Liver (tissue), 9 donors: ENCODE measurements around the gene GOLGA6L1. TPM values are rescaled to one million over a fixed set of nuclear protein-coding genes. Genes with fewer than 3 reads are reported as not detected.
"Not testable (repeated sequence)": the region's sequence is repeated elsewhere in the genome, so short reads cannot be mapped to it uniquely, and the experiment has no call there.

ENCODE experiments used
- DNase-seq: peaks from one replicate; pipeline ENCODE4 v3.0.0-alpha.2; 2017; ENCODE audit warnings: low spot score
- H3K27ac ChIP-seq, 2 donors: one replicate each; pipeline ENCODE4 v1.7.0; 2013; ENCODE audit warnings: inconsistent platforms in 2 of 2, low read length in 2 of 2, control low read depth in 1 of 2, low read depth in 1 of 2, mild to moderate bottlenecking in 1 of 2
- H3K27me3 ChIP-seq, 4 donors: one replicate each; pipeline versions ENCODE4 v1.6.1 to v1.7.0; 2013; ENCODE audit warnings: low read length in 3 of 4, inconsistent platforms in 1 of 4, mild to moderate bottlenecking in 1 of 4, moderate library complexity in 1 of 4; ENCODE audit not compliant: control insufficient read depth in 4 of 4, insufficient read depth in 4 of 4
- H3K36me3 ChIP-seq, 4 donors: one replicate each; pipeline versions ENCODE4 v1.6.1 to v1.7.0; 2013; ENCODE audit warnings: low read length in 3 of 4, mild to moderate bottlenecking in 3 of 4, low read depth in 1 of 4, moderate library complexity in 1 of 4; ENCODE audit not compliant: control insufficient read depth in 4 of 4, insufficient read depth in 3 of 4
- H3K4me1 ChIP-seq, 4 donors: one replicate each; pipeline versions ENCODE4 v1.6.1 to v1.7.0; 2013; ENCODE audit warnings: low read length in 3 of 4, mild to moderate bottlenecking in 3 of 4, moderate library complexity in 1 of 4; ENCODE audit not compliant: control insufficient read depth in 4 of 4, insufficient read depth in 4 of 4
- H3K4me3 ChIP-seq, 3 donors: one replicate each; pipeline versions ENCODE4 v1.6.1 to v1.7.0; 2013; ENCODE audit warnings: low read length in 3 of 3, control low read depth in 1 of 3, low read depth in 1 of 3, mild to moderate bottlenecking in 1 of 3
- H3K9ac ChIP-seq, 2 donors: one replicate each; pipeline ENCODE4 v1.7.0; 2013; ENCODE audit warnings: low read length in 2 of 2, mild to moderate bottlenecking in 2 of 2, moderate library complexity in 2 of 2, control low read depth in 1 of 2, low read depth in 1 of 2
- H3K9me3 ChIP-seq, 4 donors: one replicate each; pipeline versions ENCODE4 v1.6.1 to v1.7.0; 2013; ENCODE audit warnings: low read length in 3 of 4; ENCODE audit not compliant: control insufficient read depth in 4 of 4
- EGR1 ChIP-seq, 2 donors: IDR thresholded peaks; 2 replicates each; pipeline ENCODE4 v1.6.1; 2016 to 2018; ENCODE audit warnings: antibody characterized with exemption in 2 of 2, low read depth in 2 of 2
- FOXA1 ChIP-seq: IDR thresholded peaks from 2 replicates; pipeline ENCODE4 v1.6.1; 2016; ENCODE audit warnings: antibody characterized with exemption
- FOXA2 ChIP-seq: IDR thresholded peaks from 2 replicates; pipeline ENCODE4 v1.6.1; 2016; ENCODE audit warnings: antibody characterized with exemption
- HNF4A ChIP-seq, 2 donors: conservative IDR thresholded peaks; 2 replicates each; pipeline ENCODE4 v1.6.1; 2016; ENCODE audit warnings: antibody characterized with exemption in 2 of 2, mild to moderate bottlenecking in 2 of 2
- HNF4G ChIP-seq: IDR thresholded peaks from 2 replicates; pipeline ENCODE4 v1.6.1; 2016; ENCODE audit warnings: antibody characterized with exemption
- RAD21 ChIP-seq, 2 donors: IDR thresholded peaks; 2 replicates each; pipeline ENCODE4 v1.6.1; 2016; ENCODE audit warnings: antibody characterized with exemption in 2 of 2, mild to moderate bottlenecking in 2 of 2
- SP1 ChIP-seq: IDR thresholded peaks from 2 replicates; pipeline ENCODE4 v1.6.1; 2018; ENCODE audit warnings: antibody characterized with exemption, mild to moderate bottlenecking
- TAF1 ChIP-seq: conservative IDR thresholded peaks from 2 replicates; pipeline ENCODE4 v1.6.1; 2016; ENCODE audit warnings: antibody characterized with exemption, mild to moderate bottlenecking
- WGBS: extraction: QIAGEN DNeasy Blood & Tissue Kit; methylation state at CpG from one replicate; pipeline ENCODE4 v1.1.7; 2013; 5-methylcytosine and 5-hydroxymethylcytosine counted together
- polyA plus RNA-seq, 2 donors: library from polyadenylated mRNA; stranded (reverse) in 1 of 2; unstranded in 1 of 2; fragments of 200-250 nt in 1 of 2; fragments of >200 nt in 1 of 2; fragmentation: Nextera tagmentation in 1 of 2; extraction: Ambion mirVana in 1 of 2; gene quantifications; one replicate each; pipeline versions ENCODE4 v1.2.1 to v1.2.3, GENCODE V29; 2013 to 2015
- total RNA-seq, 2 donors: library from RNA; depleted of rRNA; stranded (reverse); fragments of >200 nt; gene quantifications; one replicate each; pipeline ENCODE4 v1.2.3, GENCODE V29; 2014
- TF ChIP-seq, protein P1 (sequence below): IDR thresholded peaks from 2 replicates; pipeline ENCODE4 v1.6.1; 2016; ENCODE audit warnings: antibody characterized with exemption, mild to moderate bottlenecking
- TF ChIP-seq, protein P2 (sequence below): IDR thresholded peaks from 2 replicates; pipeline ENCODE4 v1.6.1; 2016; ENCODE audit warnings: antibody characterized with exemption
- donor health status: healthy.
- donor health status: healthy.
- donor health status: healthy.
- donor health status: healthy.
- donor health status: healthy.

The GOLGA6L1 gene
- total and polyA plus RNA-seq, 4 donors = not detected

DNA sequence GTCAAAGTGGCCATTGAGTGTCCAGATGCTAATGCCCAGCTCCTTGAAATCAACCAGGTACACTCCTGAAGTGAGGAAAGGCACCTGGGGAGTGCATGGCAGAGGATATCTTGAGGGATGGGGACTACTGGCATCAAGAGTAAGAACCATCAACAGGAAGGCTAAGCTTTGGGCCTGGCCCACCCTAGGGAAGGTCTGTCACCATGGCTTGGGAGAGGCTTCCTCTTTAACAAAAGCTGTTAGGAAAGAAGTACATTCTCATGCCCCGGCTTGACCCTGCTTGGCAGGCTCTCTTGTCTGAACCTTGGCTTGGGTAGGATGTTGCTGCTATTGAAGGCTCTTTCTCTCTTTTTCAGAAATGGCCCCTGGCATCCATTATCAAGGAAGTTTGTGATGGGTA, 53.5 kb downstream of the GOLGA6L1 start:
- no peak for DNase-seq
- Histone ChIP-seq H3K27me3 (peaks cover 0 to 3% (median 0%) of the 10 kb centered on the region in 4 donors), H3K9me3 (no peaks in the 10 kb centered on the region), H3K4me1 (no peaks in the 10 kb centered on the region), H3K9ac (no peak overlapping the region), H3K27ac (no peak overlapping the region), H3K36me3 (no peaks in the 10 kb centered on the region), H3K4me3 (no peak overlapping the region)
- no peak for TF ChIP-seq SP1
- TF ChIP-seq, protein P1, sequence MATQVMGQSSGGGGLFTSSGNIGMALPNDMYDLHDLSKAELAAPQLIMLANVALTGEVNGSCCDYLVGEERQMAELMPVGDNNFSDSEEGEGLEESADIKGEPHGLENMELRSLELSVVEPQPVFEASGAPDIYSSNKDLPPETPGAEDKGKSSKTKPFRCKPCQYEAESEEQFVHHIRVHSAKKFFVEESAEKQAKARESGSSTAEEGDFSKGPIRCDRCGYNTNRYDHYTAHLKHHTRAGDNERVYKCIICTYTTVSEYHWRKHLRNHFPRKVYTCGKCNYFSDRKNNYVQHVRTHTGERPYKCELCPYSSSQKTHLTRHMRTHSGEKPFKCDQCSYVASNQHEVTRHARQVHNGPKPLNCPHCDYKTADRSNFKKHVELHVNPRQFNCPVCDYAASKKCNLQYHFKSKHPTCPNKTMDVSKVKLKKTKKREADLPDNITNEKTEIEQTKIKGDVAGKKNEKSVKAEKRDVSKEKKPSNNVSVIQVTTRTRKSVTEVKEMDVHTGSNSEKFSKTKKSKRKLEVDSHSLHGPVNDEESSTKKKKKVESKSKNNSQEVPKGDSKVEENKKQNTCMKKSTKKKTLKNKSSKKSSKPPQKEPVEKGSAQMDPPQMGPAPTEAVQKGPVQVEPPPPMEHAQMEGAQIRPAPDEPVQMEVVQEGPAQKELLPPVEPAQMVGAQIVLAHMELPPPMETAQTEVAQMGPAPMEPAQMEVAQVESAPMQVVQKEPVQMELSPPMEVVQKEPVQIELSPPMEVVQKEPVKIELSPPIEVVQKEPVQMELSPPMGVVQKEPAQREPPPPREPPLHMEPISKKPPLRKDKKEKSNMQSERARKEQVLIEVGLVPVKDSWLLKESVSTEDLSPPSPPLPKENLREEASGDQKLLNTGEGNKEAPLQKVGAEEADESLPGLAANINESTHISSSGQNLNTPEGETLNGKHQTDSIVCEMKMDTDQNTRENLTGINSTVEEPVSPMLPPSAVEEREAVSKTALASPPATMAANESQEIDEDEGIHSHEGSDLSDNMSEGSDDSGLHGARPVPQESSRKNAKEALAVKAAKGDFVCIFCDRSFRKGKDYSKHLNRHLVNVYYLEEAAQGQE = no peak
- no peak for TF ChIP-seq HNF4G
- no peak for TF ChIP-seq FOXA1
- no peak for TF ChIP-seq RAD21 (IDR thresholded peaks at IDR 0.05)
- TF ChIP-seq TAF1 = no peak
- no peak for TF ChIP-seq EGR1 (IDR thresholded peaks at IDR 0.05; ENCODE audit: low read depth in 2 of 2)
- WGBS = 88% methylated on average over 1 of the region's 1 CpG

DNA sequence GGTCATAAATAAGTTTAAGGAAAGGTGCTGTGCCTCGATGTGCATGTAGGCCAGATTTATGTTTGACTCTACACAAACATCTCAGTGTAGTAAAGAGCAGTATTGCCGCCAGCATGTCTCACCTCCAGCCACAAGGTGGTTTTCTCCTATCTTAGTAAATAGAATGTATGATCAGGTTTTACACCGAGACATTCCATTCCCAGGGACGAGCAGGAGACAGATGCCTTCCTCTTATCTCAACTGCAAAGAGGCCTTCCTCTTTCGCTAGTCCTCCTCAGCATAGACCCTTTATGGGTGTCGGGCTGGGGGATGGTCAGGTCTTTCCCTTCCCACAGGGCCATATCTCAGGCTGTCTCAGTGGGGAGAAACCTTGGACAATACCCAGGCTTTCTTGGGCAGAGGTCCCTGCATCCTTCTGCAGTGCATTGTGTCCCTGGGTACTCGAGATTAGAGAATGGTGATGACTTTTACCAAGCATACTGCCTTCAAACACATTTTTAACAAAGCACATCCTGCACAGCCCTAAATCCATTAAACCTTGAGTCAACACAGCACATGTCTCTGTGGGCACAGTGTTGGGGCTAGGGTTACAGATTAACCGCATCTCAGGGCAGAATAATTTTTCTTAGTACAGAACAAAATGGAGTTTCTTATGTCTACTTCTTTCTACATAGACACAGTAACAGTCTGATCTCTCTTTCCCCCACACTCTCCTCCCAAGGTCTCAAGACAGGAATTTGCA, 54.5 kb downstream of the GOLGA6L1 start:
- not testable (repeated sequence) for H3K4me1 ChIP-seq, H3K4me3 ChIP-seq, H3K27me3 ChIP-seq, DNase-seq, H3K9ac ChIP-seq, H3K27ac ChIP-seq, H3K9me3 ChIP-seq, H3K36me3 ChIP-seq
- 58% methylated on average over 8 of the region's 8 CpGs for WGBS

DNA sequence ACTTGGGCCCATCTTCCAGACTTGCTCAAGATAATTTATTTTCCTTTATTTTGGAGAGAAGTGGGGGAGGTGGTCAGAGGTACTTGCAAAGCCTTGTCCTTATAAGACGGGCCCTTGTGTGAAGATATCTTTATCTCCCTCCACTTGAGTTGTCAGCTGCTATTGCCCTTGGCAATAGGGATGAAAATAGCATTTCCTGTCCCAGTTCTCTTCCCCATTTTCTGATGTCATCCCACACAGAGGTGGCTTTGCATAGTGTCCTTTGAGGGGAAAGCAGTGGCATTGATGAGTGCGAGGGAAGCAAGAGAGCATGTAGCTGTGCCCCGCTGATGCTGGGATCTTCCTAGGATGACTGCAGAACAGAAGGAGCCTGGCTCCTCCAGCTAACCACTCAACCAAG, 55.4 kb downstream of the GOLGA6L1 start:
- TF ChIP-seq FOXA2 (no peak), HNF4A (conservative IDR thresholded peaks at IDR 0.05) (no peak)
- TF ChIP-seq, protein P2, sequence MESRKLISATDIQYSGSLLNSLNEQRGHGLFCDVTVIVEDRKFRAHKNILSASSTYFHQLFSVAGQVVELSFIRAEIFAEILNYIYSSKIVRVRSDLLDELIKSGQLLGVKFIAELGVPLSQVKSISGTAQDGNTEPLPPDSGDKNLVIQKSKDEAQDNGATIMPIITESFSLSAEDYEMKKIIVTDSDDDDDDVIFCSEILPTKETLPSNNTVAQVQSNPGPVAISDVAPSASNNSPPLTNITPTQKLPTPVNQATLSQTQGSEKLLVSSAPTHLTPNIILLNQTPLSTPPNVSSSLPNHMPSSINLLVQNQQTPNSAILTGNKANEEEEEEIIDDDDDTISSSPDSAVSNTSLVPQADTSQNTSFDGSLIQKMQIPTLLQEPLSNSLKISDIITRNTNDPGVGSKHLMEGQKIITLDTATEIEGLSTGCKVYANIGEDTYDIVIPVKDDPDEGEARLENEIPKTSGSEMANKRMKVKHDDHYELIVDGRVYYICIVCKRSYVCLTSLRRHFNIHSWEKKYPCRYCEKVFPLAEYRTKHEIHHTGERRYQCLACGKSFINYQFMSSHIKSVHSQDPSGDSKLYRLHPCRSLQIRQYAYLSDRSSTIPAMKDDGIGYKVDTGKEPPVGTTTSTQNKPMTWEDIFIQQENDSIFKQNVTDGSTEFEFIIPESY = no peak
- Histone ChIP-seq H3K36me3 (no peaks in the 10 kb centered on the region), H3K27ac (no peak overlapping the region), H3K9ac (no peak overlapping the region), H3K4me1 (no peaks in the 10 kb centered on the region), H3K27me3 (peaks cover 0 to 3% (median 0%) of the 10 kb centered on the region in 4 donors), H3K4me3 (no peak overlapping the region), H3K9me3 (no peaks in the 10 kb centered on the region)
- no peak for DNase-seq
- WGBS = 87% methylated on average over 3 of the region's 3 CpGs
